ENCODE data around the gene ZFYVE28. TPM values are rescaled to one million over a fixed set of nuclear protein-coding genes. Genes with fewer than 3 reads are reported as not detected.
"Not testable (repeated sequence)": the region's sequence is repeated elsewhere in the genome, so short reads cannot be mapped to it uniquely, and the experiment has no call there.

ZFYVE28 gene
- total RNA-seq, 2 donors from 2014 or later: 5.7 to 16.8 TPM

GRCh38 chr4:2276581-2277325, 141.7 kb downstream of the ZFYVE28 start:
- TF ChIP-seq CTCF (IDR thresholded peaks at IDR 0.05): no peak
- TF ChIP-seq POLR2A (IDR thresholded peaks at IDR 0.05): no peak
- no peak overlapping the region for H3K27ac ChIP-seq
- no peaks in the 10 kb centered on the region for H3K27me3 ChIP-seq
- H3K36me3 ChIP-seq (replicated peaks in 1 of 2; ENCODE audit: insufficient read depth in 1 of 2, low read depth in 2 of 2): no peaks in the 10 kb centered on the region
- ATAC-seq (no peak), DNase-seq (no peak)
- 89 to 91% methylated on average over 30 of the region's 30 CpGs for WGBS, 2 donors
- H3K4me1 ChIP-seq: no peaks in the 10 kb centered on the region
- intact Hi-C loops (cut with DNase I): no loop called here
- no peaks in the 10 kb centered on the region for H3K9me3 ChIP-seq
- H3K4me3 ChIP-seq: no peak overlapping the region

GRCh38 chr4:2275546-2276251, 142.7 kb downstream of the ZFYVE28 start:
- Histone ChIP-seq H3K4me3 (no peak overlapping the region), H3K9me3 (no peaks in the 10 kb centered on the region), H3K27me3 (no peaks in the 10 kb centered on the region), H3K4me1 (no peaks in the 10 kb centered on the region), H3K27ac (no peak overlapping the region), H3K36me3 (replicated peaks in 1 of 2; ENCODE audit: insufficient read depth in 1 of 2, low read depth in 2 of 2) (no peaks in the 10 kb centered on the region)
- 90 to 92% methylated on average over 32 to 44 of the region's 44 CpGs for WGBS, 2 donors
- no peak for TF ChIP-seq CTCF (IDR thresholded peaks at IDR 0.05)
- no peak for TF ChIP-seq POLR2A (IDR thresholded peaks at IDR 0.05)
- ATAC-seq: no peak
- intact Hi-C loops (cut with DNase I): no loop called here
- no peak for DNase-seq

GRCh38 chr4:2275044-2275397, 143.4 kb downstream of the ZFYVE28 start:
- intact Hi-C loops (cut with DNase I): not testable (repeated sequence)

GRCh38 chr4:2274320-2275043, 144.0 kb downstream of the ZFYVE28 start:
- H3K4me3 ChIP-seq: no peak overlapping the region
- no peak overlapping the region for H3K27ac ChIP-seq
- TF ChIP-seq POLR2A (IDR thresholded peaks at IDR 0.05) (no peak), CTCF (IDR thresholded peaks at IDR 0.05) (no peak)
- no peaks in the 10 kb centered on the region for H3K9me3 ChIP-seq
- H3K27me3 ChIP-seq: no peaks in the 10 kb centered on the region
- no peak for ATAC-seq
- intact Hi-C loops (cut with DNase I): no loop called here
- no peaks in the 10 kb centered on the region for H3K36me3 ChIP-seq (replicated peaks in 1 of 2; ENCODE audit: insufficient read depth in 1 of 2, low read depth in 2 of 2)
- no peaks in the 10 kb centered on the region for H3K4me1 ChIP-seq
- DNase-seq: no peak
- 88 to 89% methylated on average over 13 to 20 of the region's 21 CpGs for WGBS, 2 donors

More at GRCh38 chr4:2275044-2275397, 143.4 kb downstream of the ZFYVE28 start:
- not testable (repeated sequence) for H3K27ac ChIP-seq; DNase-seq; H3K27me3 ChIP-seq; H3K36me3 ChIP-seq (replicated peaks in 1 of 2; ENCODE audit: insufficient read depth in 1 of 2, low read depth in 2 of 2); H3K4me3 ChIP-seq; H3K9me3 ChIP-seq; ATAC-seq; H3K4me1 ChIP-seq
- WGBS, 2 donors: 83 to 88% methylated on average over 9 to 10 of the region's 10 CpGs

GRCh38 chr4:2273657-2274319, 144.7 kb downstream of the ZFYVE28 start:
- ATAC-seq: no peak
- intact Hi-C loops (cut with DNase I): no loop called here
- no peak for DNase-seq
- H3K27ac ChIP-seq: no peak overlapping the region
- no peaks in the 10 kb centered on the region for H3K9me3 ChIP-seq
- no peaks in the 10 kb centered on the region for H3K36me3 ChIP-seq (replicated peaks in 1 of 2; ENCODE audit: insufficient read depth in 1 of 2, low read depth in 2 of 2)
- H3K4me3 ChIP-seq: no peak overlapping the region
- 83 to 85% methylated on average over 15 to 19 of the region's 24 CpGs for WGBS, 2 donors
- no peak for TF ChIP-seq POLR2A (IDR thresholded peaks at IDR 0.05)
- TF ChIP-seq CTCF (IDR thresholded peaks at IDR 0.05): no peak
- H3K4me1 ChIP-seq: no peaks in the 10 kb centered on the region
- no peaks in the 10 kb centered on the region for H3K27me3 ChIP-seq

Data from body of pancreas (tissue), 4 donors.